ENCODE results near the gene FFAR1.

Gene FFAR1

GRCh38 chr19:35315883-35316282, 31.8 kb upstream of the FFAR1 start:
- no peak for DNase-seq (ENCODE audit: low read depth)
- peaks cover 4% of the 10 kb centered on the region for H3K27me3 ChIP-seq (replicated peaks; ENCODE audit: control insufficient read depth, insufficient read depth, low read length)
- H3K9ac ChIP-seq (ENCODE audit: low read length), result no peak overlapping the region
- H3K36me3 ChIP-seq (ENCODE audit: control insufficient read depth, insufficient read depth, low read length, severe bottlenecking), result no peaks in the 10 kb centered on the region
- no peak overlapping the region for H3K4me3 ChIP-seq (ENCODE audit: low read length)
- peaks cover 9% of the 10 kb centered on the region for H3K4me1 ChIP-seq (ENCODE audit: control insufficient read depth, insufficient read depth, low read length)
- H3K9me3 ChIP-seq (ENCODE audit: control insufficient read depth, low read length), result no peaks in the 10 kb centered on the region

DNA sequence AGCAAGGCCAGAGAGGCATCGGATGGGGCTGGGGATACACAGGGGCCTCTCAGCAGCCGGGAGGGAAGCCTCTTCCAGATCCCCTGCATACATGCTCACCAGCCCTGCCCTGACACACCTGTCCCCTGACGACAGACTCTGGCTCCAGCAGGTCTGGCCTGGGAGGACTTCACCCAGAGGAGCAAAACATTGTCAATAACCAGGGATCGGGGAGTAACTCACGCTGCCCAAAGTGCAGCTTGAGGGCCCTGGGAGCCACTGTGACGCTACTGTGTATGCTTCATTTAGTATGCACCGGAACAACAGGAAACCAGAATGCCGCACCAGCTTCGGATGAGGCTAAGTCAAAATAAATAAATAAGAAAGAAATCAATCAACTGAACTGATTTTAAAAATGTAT, 31.1 kb upstream of the FFAR1 start:
- H3K4me3 ChIP-seq (ENCODE audit: low read length), result no peak overlapping the region
- H3K9me3 ChIP-seq (ENCODE audit: control insufficient read depth, low read length), result no peaks in the 10 kb centered on the region
- DNase-seq (ENCODE audit: low read depth), result no peak
- peaks cover 4% of the 10 kb centered on the region for H3K27me3 ChIP-seq (replicated peaks; ENCODE audit: control insufficient read depth, insufficient read depth, low read length)
- peaks cover 9% of the 10 kb centered on the region for H3K4me1 ChIP-seq (ENCODE audit: control insufficient read depth, insufficient read depth, low read length)
- no peaks in the 10 kb centered on the region for H3K36me3 ChIP-seq (ENCODE audit: control insufficient read depth, insufficient read depth, low read length, severe bottlenecking)
- no peak overlapping the region for H3K9ac ChIP-seq (ENCODE audit: low read length)

DNA sequence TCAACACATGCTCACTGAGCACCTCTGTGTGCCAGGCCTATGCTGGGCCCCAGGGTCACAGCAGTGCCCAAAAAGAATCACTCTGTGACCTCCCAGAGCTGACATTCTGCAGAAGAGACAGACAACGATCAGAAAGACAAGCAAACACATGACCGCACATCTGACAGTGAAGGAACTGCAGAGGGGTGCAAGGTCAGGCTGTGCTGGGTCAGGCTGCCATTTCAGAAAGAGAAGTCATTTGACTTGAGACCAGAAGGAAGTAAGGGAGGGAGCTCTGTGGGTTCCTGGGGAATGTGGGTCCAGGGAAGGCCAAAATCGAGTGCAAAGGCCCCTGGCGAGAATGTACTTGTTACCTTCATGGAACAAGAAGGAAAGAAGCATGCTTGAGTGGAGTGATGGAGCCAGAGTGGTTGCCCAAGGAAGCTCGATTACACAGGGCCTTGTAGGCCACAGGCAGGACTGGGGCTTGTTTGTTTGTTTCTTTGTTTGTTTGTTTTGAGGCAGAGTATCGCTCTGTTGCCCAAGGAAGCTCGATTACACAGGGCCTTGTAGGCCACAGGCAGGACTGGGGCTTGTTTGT, 30.1 kb upstream of the FFAR1 start:
- Histone ChIP-seq H3K36me3 (ENCODE audit: control insufficient read depth, insufficient read depth, low read length, severe bottlenecking) (no peaks in the 10 kb centered on the region), H3K27me3 (replicated peaks; ENCODE audit: control insufficient read depth, insufficient read depth, low read length) (peaks cover 4% of the 10 kb centered on the region), H3K9me3 (ENCODE audit: control insufficient read depth, low read length) (peaks cover 7% of the 10 kb centered on the region), H3K4me3 (ENCODE audit: low read length) (no peak overlapping the region), H3K9ac (ENCODE audit: low read length) (no peak overlapping the region), H3K4me1 (ENCODE audit: control insufficient read depth, insufficient read depth, low read length) (peaks cover 9% of the 10 kb centered on the region)
- no peak for DNase-seq (ENCODE audit: low read depth)

DNA sequence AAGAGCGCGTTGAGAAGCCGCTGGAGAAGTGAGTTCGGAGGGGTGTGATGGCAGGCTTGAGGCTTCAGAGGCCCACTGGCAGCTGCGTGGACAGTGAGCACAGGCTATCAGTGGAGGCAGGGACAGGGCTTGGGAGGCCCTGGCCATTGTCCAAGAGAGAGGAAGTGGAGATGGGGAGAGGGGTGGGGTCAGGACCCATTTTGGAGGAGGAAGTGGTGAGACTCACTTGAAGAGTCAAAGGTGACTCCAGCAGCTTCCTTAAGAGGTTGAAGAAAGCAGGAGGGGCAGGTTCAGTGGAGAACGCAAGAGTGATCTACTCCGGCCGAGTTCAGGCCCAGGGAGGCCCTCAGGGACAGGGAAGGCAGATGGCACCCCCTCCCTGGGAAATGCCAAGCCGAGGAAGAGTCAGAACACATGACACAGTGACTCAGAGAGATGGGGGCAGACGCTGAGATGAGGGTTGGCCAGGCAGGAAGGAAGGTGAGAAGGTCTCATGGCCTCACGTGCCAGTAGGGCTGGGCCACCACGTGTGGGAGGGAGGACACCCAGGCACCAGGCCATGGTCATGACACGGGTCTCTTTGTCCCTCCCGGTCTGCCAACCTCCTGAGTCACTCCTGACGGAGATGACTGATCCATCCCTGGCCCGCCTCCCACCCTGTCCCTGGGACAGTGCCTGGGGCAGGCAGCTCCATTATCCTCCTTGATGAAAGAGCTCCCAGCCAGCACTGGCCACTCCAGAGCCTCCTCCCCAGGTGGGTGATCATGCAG, 28.8 kb upstream of the FFAR1 start:
- H3K9ac ChIP-seq (ENCODE audit: low read length), result no peak overlapping the region
- no peaks in the 10 kb centered on the region for H3K36me3 ChIP-seq (ENCODE audit: control insufficient read depth, insufficient read depth, low read length, severe bottlenecking)
- DNase-seq (ENCODE audit: low read depth), result peak; percentile 14
- peaks cover 4% of the 10 kb centered on the region for H3K27me3 ChIP-seq (replicated peaks; ENCODE audit: control insufficient read depth, insufficient read depth, low read length)
- peaks cover 7% of the 10 kb centered on the region for H3K9me3 ChIP-seq (ENCODE audit: control insufficient read depth, low read length)
- H3K4me1 ChIP-seq (ENCODE audit: control insufficient read depth, insufficient read depth, low read length), result peaks cover 9% of the 10 kb centered on the region
- no peak overlapping the region for H3K4me3 ChIP-seq (ENCODE audit: low read length)

DNA sequence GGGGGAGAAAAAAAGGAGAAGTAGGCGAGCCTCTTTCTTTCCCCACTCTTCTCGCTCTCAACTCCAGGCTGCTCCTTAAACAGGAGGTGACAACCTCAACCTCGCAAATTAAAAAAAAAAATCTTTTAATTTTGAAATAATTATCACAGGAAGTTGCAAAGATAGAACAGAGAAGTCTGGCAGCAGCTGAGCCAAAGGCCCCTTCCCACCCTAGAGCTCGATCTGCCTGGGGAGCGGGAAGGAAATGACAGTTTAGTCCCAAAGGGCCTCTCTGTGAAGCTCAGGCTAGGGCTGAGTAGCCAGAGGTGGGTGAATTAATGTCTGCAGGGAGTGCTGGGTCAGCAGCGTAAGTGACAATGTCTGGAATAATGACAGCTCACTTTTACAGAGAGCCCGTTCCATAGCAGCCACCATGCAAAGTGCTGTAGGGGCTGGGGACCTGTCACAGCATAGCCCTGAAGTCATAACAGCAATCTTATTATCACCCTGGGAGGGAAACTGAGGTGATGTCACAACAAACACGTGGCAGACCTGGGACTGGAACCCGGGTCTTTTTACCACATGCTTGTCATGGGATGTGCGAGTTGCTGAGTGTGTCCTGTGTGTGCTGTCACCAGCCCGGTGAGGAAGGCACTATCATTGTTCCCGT, 27.5 kb upstream of the FFAR1 start:
- Histone ChIP-seq H3K9me3 (ENCODE audit: control insufficient read depth, low read length) (peaks cover 7% of the 10 kb centered on the region), H3K27me3 (replicated peaks; ENCODE audit: control insufficient read depth, insufficient read depth, low read length) (no peaks in the 10 kb centered on the region), H3K9ac (ENCODE audit: low read length) (no peak overlapping the region), H3K36me3 (ENCODE audit: control insufficient read depth, insufficient read depth, low read length, severe bottlenecking) (no peaks in the 10 kb centered on the region), H3K4me1 (ENCODE audit: control insufficient read depth, insufficient read depth, low read length) (peaks cover 9% of the 10 kb centered on the region), H3K4me3 (ENCODE audit: low read length) (no peak overlapping the region)
- DNase-seq (ENCODE audit: low read depth), result no peak

DNA sequence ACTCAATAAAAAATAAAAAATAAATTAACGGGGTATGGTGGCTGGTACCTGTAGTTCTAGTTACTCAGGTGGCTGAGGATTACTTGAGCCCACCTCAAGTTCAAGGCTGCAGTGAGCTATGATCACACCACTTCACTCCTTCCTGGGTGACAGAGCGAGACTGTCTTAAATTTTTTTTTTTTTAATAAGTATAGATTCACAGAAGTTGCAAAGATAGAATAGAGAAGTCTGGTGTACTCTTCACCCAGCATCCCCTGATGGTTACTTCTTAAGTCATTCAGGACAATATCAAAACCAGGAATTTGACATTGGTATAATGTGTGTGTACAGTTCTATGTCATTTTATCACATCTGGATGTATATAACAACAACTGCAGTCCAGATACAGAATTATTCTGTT, 26.4 kb upstream of the FFAR1 start:
- no peak overlapping the region for H3K4me3 ChIP-seq (ENCODE audit: low read length)
- peaks cover 9% of the 10 kb centered on the region for H3K4me1 ChIP-seq (ENCODE audit: control insufficient read depth, insufficient read depth, low read length)
- DNase-seq (ENCODE audit: low read depth), result no peak
- H3K9ac ChIP-seq (ENCODE audit: low read length), result no peak overlapping the region
- H3K36me3 ChIP-seq (ENCODE audit: control insufficient read depth, insufficient read depth, low read length, severe bottlenecking), result no peaks in the 10 kb centered on the region
- no peaks in the 10 kb centered on the region for H3K27me3 ChIP-seq (replicated peaks; ENCODE audit: control insufficient read depth, insufficient read depth, low read length)
- H3K9me3 ChIP-seq (ENCODE audit: control insufficient read depth, low read length), result peaks cover 7% of the 10 kb centered on the region

GRCh38 chr19:35322014-35322413, 25.7 kb upstream of the FFAR1 start:
- no peak overlapping the region for H3K4me3 ChIP-seq (ENCODE audit: low read length)
- peaks cover 7% of the 10 kb centered on the region for H3K9me3 ChIP-seq (ENCODE audit: control insufficient read depth, low read length)
- H3K36me3 ChIP-seq (ENCODE audit: control insufficient read depth, insufficient read depth, low read length, severe bottlenecking), result no peaks in the 10 kb centered on the region
- H3K9ac ChIP-seq (ENCODE audit: low read length), result no peak overlapping the region
- H3K4me1 ChIP-seq (ENCODE audit: control insufficient read depth, insufficient read depth, low read length), result peaks cover 9% of the 10 kb centered on the region
- no peak for DNase-seq (ENCODE audit: low read depth)
- H3K27me3 ChIP-seq (replicated peaks; ENCODE audit: control insufficient read depth, insufficient read depth, low read length), result peaks cover 1% of the 10 kb centered on the region

GRCh38 chr19:35327642-35328041, 20.1 kb upstream of the FFAR1 start:
- no peak overlapping the region for H3K4me3 ChIP-seq (ENCODE audit: low read length)
- DNase-seq (ENCODE audit: low read depth), result no peak
- H3K4me1 ChIP-seq (ENCODE audit: control insufficient read depth, insufficient read depth, low read length), result no peaks in the 10 kb centered on the region
- H3K9me3 ChIP-seq (ENCODE audit: control insufficient read depth, low read length), result no peaks in the 10 kb centered on the region
- H3K27me3 ChIP-seq (replicated peaks; ENCODE audit: control insufficient read depth, insufficient read depth, low read length), result peaks cover 10% of the 10 kb centered on the region
- no peak overlapping the region for H3K9ac ChIP-seq (ENCODE audit: low read length)
- H3K36me3 ChIP-seq (ENCODE audit: control insufficient read depth, insufficient read depth, low read length, severe bottlenecking), result no peaks in the 10 kb centered on the region

DNA sequence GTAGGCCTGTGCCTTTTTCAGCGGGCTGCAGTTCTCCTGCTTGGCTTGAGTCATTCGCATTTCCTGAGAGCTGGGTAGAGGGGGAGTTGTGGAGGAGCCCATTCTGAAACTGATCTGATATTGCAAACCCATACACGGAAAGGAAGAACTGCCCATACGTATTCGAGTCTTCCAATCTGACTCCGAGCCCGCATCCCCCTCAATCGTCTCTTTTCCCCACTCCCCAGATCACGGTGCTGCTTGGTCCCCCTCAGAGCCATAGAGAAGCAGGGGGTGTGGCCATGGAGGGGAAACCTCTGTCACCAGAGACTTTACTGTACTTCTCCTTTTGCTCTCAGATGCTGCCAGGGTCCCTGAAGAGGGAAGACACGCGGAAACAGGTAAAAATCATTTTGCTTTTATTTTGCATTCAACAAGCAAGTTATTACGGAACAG, 18.8 kb upstream of the FFAR1 start, which contains the start of gene CD22:
TSS of gene CD22 (plus strand) at position 337 of the 435 bp plus-strand sequence. CDS start 2,854 bp downstream, outside the sequence.
- DNase-seq (ENCODE audit: low read depth), result no peak
- no peaks in the 10 kb centered on the region for H3K36me3 ChIP-seq (ENCODE audit: control insufficient read depth, insufficient read depth, low read length, severe bottlenecking)
- no peaks in the 10 kb centered on the region for H3K4me1 ChIP-seq (ENCODE audit: control insufficient read depth, insufficient read depth, low read length)
- H3K9ac ChIP-seq (ENCODE audit: low read length), result no peak within 1 kb of the TSS
- H3K27me3 ChIP-seq (replicated peaks; ENCODE audit: control insufficient read depth, insufficient read depth, low read length), result peaks cover 21% of the 10 kb centered on the region
- H3K4me3 ChIP-seq (ENCODE audit: low read length), result no peak within 1 kb of the TSS
- no peaks in the 10 kb centered on the region for H3K9me3 ChIP-seq (ENCODE audit: control insufficient read depth, low read length)

- no peaks in the 10 kb centered on the region for H3K9me3 ChIP-seq (ENCODE audit: control insufficient read depth, low read length)
- no peak overlapping the region for H3K4me3 ChIP-seq (ENCODE audit: low read length)
- H3K36me3 ChIP-seq (ENCODE audit: control insufficient read depth, insufficient read depth, low read length, severe bottlenecking), result no peaks in the 10 kb centered on the region
- peaks cover 25% of the 10 kb centered on the region for H3K27me3 ChIP-seq (replicated peaks; ENCODE audit: control insufficient read depth, insufficient read depth, low read length)
- no peak for DNase-seq (ENCODE audit: low read depth)
- no peaks in the 10 kb centered on the region for H3K4me1 ChIP-seq (ENCODE audit: control insufficient read depth, insufficient read depth, low read length)
- H3K9ac ChIP-seq (ENCODE audit: low read length), result no peak overlapping the region
These were observed 18.4 kb upstream of the FFAR1 start for GRCh38 chr19:35329323-35329722.

- Histone ChIP-seq H3K9me3 (ENCODE audit: control insufficient read depth, low read length) (no peaks in the 10 kb centered on the region), H3K27me3 (replicated peaks; ENCODE audit: control insufficient read depth, insufficient read depth, low read length) (peaks cover 28% of the 10 kb centered on the region), H3K9ac (ENCODE audit: low read length) (no peak overlapping the region), H3K36me3 (ENCODE audit: control insufficient read depth, insufficient read depth, low read length, severe bottlenecking) (no peaks in the 10 kb centered on the region), H3K4me3 (ENCODE audit: low read length) (no peak overlapping the region), H3K4me1 (ENCODE audit: control insufficient read depth, insufficient read depth, low read length) (no peaks in the 10 kb centered on the region)
- DNase-seq (ENCODE audit: low read depth), result no peak
These were observed 17.2 kb upstream of the FFAR1 start for GRCh38 chr19:35330475-35330874.

All from adipocyte (in vitro differentiated cells).